Spinal cord (tissue), 10 donors: ENCODE data around the gene PURA. TPM values are rescaled to one million over a fixed set of nuclear protein-coding genes. Genes with fewer than 3 reads are reported as not detected.
A peak's percentile ranks its signal among the peaks of the same experiment; 100 is the strongest.

Source experiments
- DNase-seq, 6 donors: peaks; one replicate each; pipeline versions ENCODE4 v3.0.0 to v3.0.0-alpha.2; 2013 to 2015; ENCODE audit warnings: low spot score in 6 of 6, low read depth in 4 of 6
- H3K27ac ChIP-seq: one replicate; pipeline ENCODE4 v1.5.1; 2013; ENCODE audit warnings: low read depth, low read length, control low read depth
- H3K27me3 ChIP-seq: one replicate; pipeline ENCODE4 v1.6.1; 2013; ENCODE audit warnings: low read length; ENCODE audit not compliant: control insufficient read depth, insufficient read depth
- H3K36me3 ChIP-seq: one replicate; pipeline ENCODE4 v1.6.1; 2013; ENCODE audit warnings: low read length; ENCODE audit not compliant: control insufficient read depth, insufficient read depth
- H3K4me1 ChIP-seq: one replicate; pipeline ENCODE4 v1.6.1; 2013; ENCODE audit warnings: low read length; ENCODE audit not compliant: control insufficient read depth, insufficient read depth
- H3K4me3 ChIP-seq: one replicate; pipeline ENCODE4 v1.5.1; 2013; ENCODE audit warnings: low read depth, low read length, control low read depth
- H3K9me3 ChIP-seq: one replicate; pipeline ENCODE4 v1.6.1; 2013; ENCODE audit warnings: low read length; ENCODE audit not compliant: control insufficient read depth, insufficient read depth
- WGBS: methylation state at CpG from one replicate; pipeline ENCODE4 v1.1.5; 2013; ENCODE audit warnings: missing lambda C conversion rate; ENCODE audit not compliant: insufficient coverage; 5-methylcytosine and 5-hydroxymethylcytosine counted together
- polyA plus RNA-seq, 2 donors: library from polyadenylated mRNA; unstranded; fragments of 120-200 nt; gene quantifications; one replicate each; pipeline ENCODE4 v1.2.1, GENCODE V29; 2013; ENCODE audit not compliant: insufficient read length in 2 of 2
- total RNA-seq, 2 donors: library from RNA; depleted of rRNA in 1 of 2; stranded (reverse); fragments of 120-200 nt in 1 of 2; fragments of >200 nt in 1 of 2; gene quantifications; one replicate each; pipeline versions ENCODE4 v1.2.3 to v1.2.4, GENCODE V29; 2013 to 2014
- donor health status: healthy.

The PURA gene
- total and polyA plus RNA-seq, 4 donors: 9.6 to 35.9 (median 16.5) TPM

DNA sequence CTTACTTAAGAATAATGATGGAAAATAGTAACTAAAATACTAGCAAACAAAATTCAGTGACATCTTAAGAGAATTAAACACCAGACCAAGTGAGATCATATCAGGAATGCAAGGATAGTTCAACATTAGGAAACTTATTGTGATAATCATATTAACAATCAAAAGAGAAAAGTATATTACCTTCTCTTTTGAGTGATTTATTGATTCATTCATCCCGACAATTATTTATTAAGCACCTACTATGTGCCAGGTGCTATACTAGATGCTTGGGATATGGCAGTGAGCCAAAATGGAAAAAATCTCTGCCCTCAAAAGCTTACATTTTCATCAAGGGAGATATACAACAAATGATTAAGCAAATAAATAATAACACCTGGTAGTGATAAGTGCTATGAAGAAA lies 23.7 kb upstream of the PURA start:
- Histone ChIP-seq H3K4me3 (no peak overlapping the region), H3K36me3 (no peaks in the 10 kb centered on the region), H3K27me3 (peaks cover 6% of the 10 kb centered on the region), H3K9me3 (peaks cover 4% of the 10 kb centered on the region), H3K27ac (no peak overlapping the region), H3K4me1 (no peaks in the 10 kb centered on the region)
- WGBS: no CpG with 5 or more reads among the region's 1 CpG
- DNase-seq: no peak

DNA sequence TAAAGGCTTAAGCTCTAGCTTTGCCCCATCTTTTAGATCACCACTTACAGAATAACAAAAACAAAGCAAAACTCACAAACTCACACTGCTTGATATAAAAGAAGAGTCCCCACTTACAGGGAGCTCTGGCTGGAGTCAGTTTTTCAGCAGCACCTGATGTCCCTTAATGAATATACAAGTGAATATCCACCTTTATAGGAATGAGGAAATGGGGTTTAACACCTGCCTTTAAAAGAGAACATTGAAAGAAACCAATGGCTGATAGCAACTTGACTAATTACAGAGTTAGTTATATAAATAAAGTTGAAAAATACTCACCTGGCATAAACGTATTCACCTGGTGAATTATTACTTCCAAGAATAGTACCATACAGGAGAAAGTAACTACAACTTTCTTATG lies 20.7 kb upstream of the PURA start:
- H3K27ac ChIP-seq: no peak overlapping the region
- peaks cover 4% of the 10 kb centered on the region for H3K9me3 ChIP-seq
- no peaks in the 10 kb centered on the region for H3K4me1 ChIP-seq
- H3K27me3 ChIP-seq: peaks cover 2% of the 10 kb centered on the region
- no peaks in the 10 kb centered on the region for H3K36me3 ChIP-seq
- no peak overlapping the region for H3K4me3 ChIP-seq
- DNase-seq: no peak
- WGBS: no CpG with 5 or more reads among the region's 1 CpG

DNA sequence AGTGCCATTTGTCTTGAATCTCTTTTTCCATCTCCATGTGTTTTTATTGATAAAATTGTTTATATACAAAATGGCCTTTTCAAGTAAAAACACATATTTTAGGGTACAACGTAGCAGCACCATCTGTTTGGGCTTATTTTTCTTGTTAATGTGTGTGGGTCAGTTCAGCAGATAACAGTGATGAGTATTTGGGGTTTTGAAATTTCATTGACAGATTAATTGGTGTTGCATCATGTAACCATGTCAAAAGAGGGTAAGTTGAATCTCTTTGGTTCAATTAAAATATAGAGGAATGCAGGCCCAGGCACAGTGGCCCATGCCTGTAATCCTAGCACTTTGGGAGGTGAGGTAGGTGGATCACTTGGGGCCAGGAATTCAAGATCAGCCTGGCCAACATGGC lies 20.0 kb upstream of the PURA start:
- WGBS: no CpG with 5 or more reads among the region's 1 CpG
- H3K27me3 ChIP-seq: peaks cover 2% of the 10 kb centered on the region
- no peak overlapping the region for H3K4me3 ChIP-seq
- no peak for DNase-seq
- H3K36me3 ChIP-seq: no peaks in the 10 kb centered on the region
- no peak overlapping the region for H3K27ac ChIP-seq
- peaks cover 4% of the 10 kb centered on the region for H3K9me3 ChIP-seq
- H3K4me1 ChIP-seq: no peaks in the 10 kb centered on the region

DNA sequence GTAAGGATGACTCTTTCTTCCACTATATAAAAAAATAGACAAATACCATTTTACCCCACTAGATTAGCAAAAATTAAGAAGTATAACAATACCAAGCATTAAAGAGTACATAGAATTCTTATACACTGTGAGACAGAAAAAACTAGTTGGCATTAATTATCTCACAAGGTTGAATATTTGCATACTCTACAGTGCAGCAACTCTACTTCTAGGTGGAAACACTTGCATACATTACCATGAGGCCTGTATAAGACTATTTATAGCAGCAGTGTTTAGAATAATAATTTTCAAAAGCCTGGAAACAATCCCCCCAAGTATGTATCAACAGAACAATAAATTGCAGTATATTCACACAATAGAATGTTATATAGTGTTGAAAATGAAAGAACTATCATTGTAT lies 19.0 kb upstream of the PURA start:
- Histone ChIP-seq H3K27ac (no peak overlapping the region), H3K27me3 (peaks cover 2% of the 10 kb centered on the region), H3K4me1 (no peaks in the 10 kb centered on the region), H3K9me3 (peaks cover 4% of the 10 kb centered on the region), H3K36me3 (no peaks in the 10 kb centered on the region), H3K4me3 (no peak overlapping the region)
- DNase-seq: no peak

DNA sequence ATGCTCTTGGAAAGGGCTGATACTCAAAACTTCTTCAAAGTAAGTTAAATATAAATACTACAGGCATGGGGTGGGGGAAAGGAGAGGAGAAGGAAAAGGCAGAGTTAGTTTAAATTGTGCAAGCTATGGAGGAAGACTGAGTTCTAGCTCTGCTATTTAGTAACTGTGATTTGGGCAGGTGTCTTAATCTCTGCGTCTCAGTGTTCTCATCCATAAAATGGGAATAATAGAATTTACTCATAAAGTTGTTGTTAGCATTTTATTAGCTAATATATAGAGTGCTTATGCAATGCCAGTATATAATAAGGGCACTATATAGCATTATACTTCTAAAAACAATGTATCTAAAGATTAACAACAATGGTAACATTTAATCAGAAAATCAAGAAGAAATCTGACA lies 12.7 kb upstream of the PURA start:
- DNase-seq: no peak
- H3K9me3 ChIP-seq: no peaks in the 10 kb centered on the region
- H3K4me1 ChIP-seq: no peaks in the 10 kb centered on the region
- H3K27ac ChIP-seq: no peak overlapping the region
- H3K4me3 ChIP-seq: no peak overlapping the region
- no peaks in the 10 kb centered on the region for H3K36me3 ChIP-seq
- whole genome bisulfite sequencing: no CpG with 5 or more reads among the region's 1 CpG
- peaks cover 9% of the 10 kb centered on the region for H3K27me3 ChIP-seq

DNA sequence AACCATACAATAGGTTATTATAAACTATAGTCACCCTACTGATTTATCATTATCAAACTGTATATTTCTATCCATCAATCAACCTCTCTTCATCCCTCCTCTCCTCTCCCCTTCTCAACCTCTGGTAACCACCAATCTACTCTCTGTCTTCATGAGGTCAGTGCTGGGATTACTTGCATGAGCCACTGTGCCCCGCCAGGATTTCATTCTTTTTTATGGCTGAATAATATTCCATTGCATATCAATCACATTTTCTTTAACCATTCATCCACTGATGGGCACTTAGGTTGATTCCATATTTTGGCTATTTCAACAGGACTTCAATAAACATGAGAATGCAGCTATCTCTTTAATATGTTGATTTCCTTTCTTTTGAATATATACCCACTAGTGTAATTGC lies 10.8 kb upstream of the PURA start:
- no peak overlapping the region for H3K4me3 ChIP-seq
- 60% methylated on average over 1 of the region's 1 CpG for WGBS
- peaks cover 9% of the 10 kb centered on the region for H3K4me1 ChIP-seq
- no peaks in the 10 kb centered on the region for H3K36me3 ChIP-seq
- H3K27me3 ChIP-seq: peaks cover 11% of the 10 kb centered on the region
- no peak for DNase-seq
- H3K9me3 ChIP-seq: no peaks in the 10 kb centered on the region
- no peak overlapping the region for H3K27ac ChIP-seq

DNA sequence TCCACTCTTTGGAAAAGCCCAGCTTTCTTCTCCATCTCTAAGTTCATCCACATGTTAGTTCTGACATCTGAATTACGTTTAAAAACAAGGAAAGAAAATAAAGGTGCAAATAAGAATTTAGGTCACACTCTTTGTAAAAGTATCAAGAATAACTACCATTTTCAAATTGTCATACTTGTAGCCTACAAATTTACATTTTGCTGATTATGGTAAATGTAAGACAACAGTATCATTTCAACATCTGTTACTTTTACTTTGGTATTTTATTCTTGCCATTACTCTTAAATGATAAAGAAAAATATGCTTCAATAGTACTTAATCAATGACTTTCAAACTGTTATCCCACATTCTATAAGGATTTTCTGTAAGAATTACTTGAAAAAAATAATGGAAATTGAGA lies 9.8 kb upstream of the PURA start:
- WGBS: no CpG with 5 or more reads among the region's 1 CpG
- no peak overlapping the region for H3K4me3 ChIP-seq
- H3K9me3 ChIP-seq: no peaks in the 10 kb centered on the region
- no peak for DNase-seq
- H3K27ac ChIP-seq: no peak overlapping the region
- peaks cover 21% of the 10 kb centered on the region for H3K27me3 ChIP-seq
- H3K4me1 ChIP-seq: peaks cover 18% of the 10 kb centered on the region
- no peaks in the 10 kb centered on the region for H3K36me3 ChIP-seq

DNA sequence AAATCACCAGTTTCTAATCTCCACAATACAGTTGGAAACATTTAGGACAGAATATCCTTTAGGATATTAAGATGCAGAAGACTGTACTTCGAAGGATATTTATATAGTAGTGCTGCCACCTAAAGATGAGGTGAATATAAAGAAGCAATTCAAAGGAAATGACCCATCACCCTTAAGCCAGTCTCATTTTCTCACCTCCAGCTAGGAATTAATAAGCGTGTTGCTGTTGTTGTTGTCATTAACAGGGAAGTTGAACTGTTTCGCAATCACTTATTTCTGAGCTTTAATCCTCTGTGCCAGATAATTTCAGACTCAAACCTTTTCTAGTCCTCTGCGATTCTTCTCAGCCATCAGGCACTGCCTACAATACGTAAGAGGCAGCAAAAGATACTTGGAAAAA lies 7.8 kb upstream of the PURA start:
- WGBS: no CpG with 5 or more reads among the region's 5 CpGs
- Histone ChIP-seq H3K4me3 (no peak overlapping the region), H3K27me3 (peaks cover 30% of the 10 kb centered on the region), H3K4me1 (peaks cover 19% of the 10 kb centered on the region), H3K36me3 (no peaks in the 10 kb centered on the region), H3K27ac (no peak overlapping the region), H3K9me3 (no peaks in the 10 kb centered on the region)
- DNase-seq: peak in 1 of 6 donors; percentile 15

DNA sequence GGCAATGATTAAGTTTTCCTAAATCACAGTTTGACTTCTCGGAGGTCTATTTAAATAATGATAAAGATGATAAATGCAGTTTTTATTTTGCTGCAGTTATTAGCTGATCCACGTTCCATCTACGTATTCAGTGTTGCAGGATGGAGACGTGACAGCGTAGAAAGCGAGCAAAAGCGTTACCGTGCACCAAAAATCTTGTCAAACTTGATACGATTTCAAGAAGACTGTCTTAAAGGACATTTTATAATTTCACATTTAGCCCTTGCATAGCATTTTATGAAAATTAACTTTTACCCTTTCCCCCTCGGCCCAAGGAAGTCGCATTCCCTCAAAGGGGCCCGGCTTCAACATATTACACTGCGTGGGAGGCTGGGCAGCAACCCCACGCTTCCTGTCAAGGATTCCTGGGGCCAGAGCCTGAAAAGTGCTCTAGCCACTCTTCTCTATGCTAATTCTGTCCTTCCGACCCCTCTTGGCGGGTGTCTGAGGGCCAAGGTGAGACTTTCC lies 7.1 kb upstream of the PURA start:
- H3K4me3 ChIP-seq: peak overlapping the region; percentile 68
- 41% methylated on average over 15 of the region's 16 CpGs for WGBS
- DNase-seq: no peak
- H3K9me3 ChIP-seq: no peaks in the 10 kb centered on the region
- H3K27me3 ChIP-seq: peaks cover 38% of the 10 kb centered on the region
- H3K4me1 ChIP-seq: peaks cover 19% of the 10 kb centered on the region
- H3K27ac ChIP-seq: peak overlapping the region; percentile 92
- no peaks in the 10 kb centered on the region for H3K36me3 ChIP-seq

DNA sequence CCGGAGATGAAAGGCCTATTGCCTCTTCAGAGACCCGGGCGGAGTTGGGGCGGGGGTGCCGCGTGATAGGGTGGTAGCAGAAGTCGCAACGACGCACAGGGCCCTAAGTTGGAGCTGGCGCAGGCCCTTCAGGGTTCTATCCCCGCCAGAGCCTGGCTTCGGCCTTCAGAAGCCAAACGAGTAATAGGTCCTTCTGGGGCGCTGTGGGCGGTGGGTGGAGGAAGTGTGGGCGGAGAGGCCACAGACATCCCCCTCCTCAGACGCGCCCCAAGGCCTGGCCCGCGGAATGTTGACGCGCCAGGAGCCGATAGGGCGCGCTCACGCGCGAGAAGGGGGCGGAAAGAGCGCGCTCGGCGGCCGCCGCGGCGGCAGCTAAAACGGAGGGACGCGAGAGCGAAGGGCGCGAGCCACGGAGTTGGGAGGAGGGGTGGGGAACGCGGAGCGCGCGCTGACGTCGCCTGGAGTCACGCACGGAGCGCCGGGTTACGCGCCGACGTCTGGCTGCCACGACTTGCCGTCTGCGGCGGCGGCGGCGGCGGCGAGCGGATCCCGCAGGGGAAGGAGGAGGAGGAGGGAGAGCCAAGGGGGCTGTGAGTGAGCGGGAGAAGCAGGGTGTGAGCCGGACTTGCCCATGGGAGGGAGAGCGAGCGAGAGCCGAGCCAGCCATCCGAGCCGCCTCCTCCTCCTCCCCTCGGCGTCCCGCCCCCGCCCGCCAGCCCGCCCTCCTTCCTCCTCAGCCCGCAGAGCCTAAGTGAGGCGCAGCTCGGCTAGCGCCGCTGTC lies 6.4 kb upstream of the PURA start:
- Histone ChIP-seq H3K4me1 (peaks cover 19% of the 10 kb centered on the region), H3K4me3 (peak overlapping the region; percentile 68), H3K27me3 (peaks cover 42% of the 10 kb centered on the region), H3K36me3 (no peaks in the 10 kb centered on the region), H3K9me3 (no peaks in the 10 kb centered on the region), H3K27ac (peak overlapping the region; percentile 92)
- WGBS: under 1% methylated on average over 74 of the region's 88 CpGs
- DNase-seq: peak; percentile 77 to 97 (median 88)
